Activated T-helper 1 cell treated with anti-CD3 and anti-CD28 coated beads, Interleukin-12 subunit alpha, Interleukin-12 subunit beta, Interleukin-2, Interleukin-4 antibody, amounts not matched to agents 30 ng/mL and 10 ng/mL and 1 ng/mL, durations not matched to agents 14 hours and 24 hours and 36 hours (primary cell): ENCODE data around the gene ARHGAP21. TPM values are rescaled to one million over a fixed set of nuclear protein-coding genes. Genes with fewer than 3 reads are reported as not detected.

Source experiments
- DNase-seq: peaks from one replicate; pipeline ENCODE4 v3.0.0; 2021; ENCODE audit warnings: low spot score
- H3K27ac Mint-ChIP-seq: one replicate; pipeline ENCODE4 v1.8.0; 2021; ENCODE audit warnings: mild to moderate bottlenecking, mixed read lengths
- H3K27me3 Mint-ChIP-seq: one replicate; pipeline ENCODE4 v1.8.0; 2022; ENCODE audit warnings: mild to moderate bottlenecking, moderate library complexity, mixed read lengths; ENCODE audit not compliant: insufficient read depth
- H3K36me3 Mint-ChIP-seq: one replicate; pipeline ENCODE4 v1.8.0; 2021; ENCODE audit warnings: low read depth, mixed read lengths
- H3K4me1 Mint-ChIP-seq: one replicate; pipeline ENCODE4 v1.8.0; 2021; ENCODE audit warnings: low read depth, mixed read lengths
- H3K4me3 Mint-ChIP-seq: one replicate; pipeline ENCODE4 v1.8.0; 2021; ENCODE audit warnings: mild to moderate bottlenecking, moderate library complexity, mixed read lengths
- H3K9me3 Mint-ChIP-seq: one replicate; pipeline ENCODE4 v1.8.0; 2021; ENCODE audit warnings: mixed read lengths
- intact Hi-C: fragments of 100-400 bp; cut with micrococcal nuclease; formaldehyde crosslinking; loops from one replicate; pipeline ENCODE4 v1.15.1; 2024
- total RNA-seq: library from RNA; stranded (reverse); gene quantifications from 2 replicates; pipeline ENCODE4 v1.2.3, GENCODE V29; 2022

Gene ARHGAP21
- total RNA-seq, 1 donor from 2014 or later = 51.1 TPM

GRCh38 chr10:24544776-24545175 lies 178.9 kb downstream of the ARHGAP21 start:
- no peak overlapping the region for H3K27ac Mint-ChIP-seq
- H3K36me3 Mint-ChIP-seq = peaks cover 2% of the 10 kb centered on the region
- no peak for DNase-seq
- H3K27me3 Mint-ChIP-seq = no peaks in the 10 kb centered on the region
- intact Hi-C loops = no loop called here
- H3K4me1 Mint-ChIP-seq = no peaks in the 10 kb centered on the region
- no peaks in the 10 kb centered on the region for H3K9me3 Mint-ChIP-seq
- H3K4me3 Mint-ChIP-seq = no peak overlapping the region

GRCh38 chr10:24542314-24543270 lies 181.1 kb downstream of the ARHGAP21 start:
- intact Hi-C loops = no loop called here
- H3K4me3 Mint-ChIP-seq = no peak overlapping the region
- no peak overlapping the region for H3K27ac Mint-ChIP-seq
- no peak for DNase-seq
- H3K36me3 Mint-ChIP-seq = peaks cover 2% of the 10 kb centered on the region
- no peaks in the 10 kb centered on the region for H3K4me1 Mint-ChIP-seq
- H3K27me3 Mint-ChIP-seq = no peaks in the 10 kb centered on the region
- no peaks in the 10 kb centered on the region for H3K9me3 Mint-ChIP-seq

- H3K4me1 Mint-ChIP-seq = no peaks in the 10 kb centered on the region
- intact Hi-C loops = no loop called here
- DNase-seq = no peak
- no peak overlapping the region for H3K4me3 Mint-ChIP-seq
- H3K27me3 Mint-ChIP-seq = no peaks in the 10 kb centered on the region
- H3K36me3 Mint-ChIP-seq = peaks cover 2% of the 10 kb centered on the region
- H3K27ac Mint-ChIP-seq = no peak overlapping the region
- H3K9me3 Mint-ChIP-seq = no peaks in the 10 kb centered on the region
Measured at GRCh38 chr10:24541239-24541753, 182.4 kb downstream of the ARHGAP21 start.

- H3K9me3 Mint-ChIP-seq = no peaks in the 10 kb centered on the region
- no peaks in the 10 kb centered on the region for H3K27me3 Mint-ChIP-seq
- H3K4me3 Mint-ChIP-seq = no peak overlapping the region
- no peaks in the 10 kb centered on the region for H3K4me1 Mint-ChIP-seq
- peaks cover 12% of the 10 kb centered on the region for H3K36me3 Mint-ChIP-seq
- H3K27ac Mint-ChIP-seq = no peak overlapping the region
- intact Hi-C loops = no loop called here
- no peak for DNase-seq
Measured at GRCh38 chr10:24536636-24537035, 187.1 kb downstream of the ARHGAP21 start.

GRCh38 chr10:24533981-24534380 lies 189.7 kb downstream of the ARHGAP21 start:
- Mint-ChIP-seq H3K36me3 (peaks cover 12% of the 10 kb centered on the region), H3K9me3 (no peaks in the 10 kb centered on the region), H3K27ac (no peak overlapping the region), H3K4me3 (no peak overlapping the region), H3K4me1 (no peaks in the 10 kb centered on the region), H3K27me3 (no peaks in the 10 kb centered on the region)
- intact Hi-C loops = no loop called here
- DNase-seq = no peak

Other genes starting within 250 kb of the ARHGAP21 start
- gene PRTFDC1, start 228.7 kb upstream of the ARHGAP21 start, total RNA-seq = 0.32 and 0.57 TPM in 2 replicates